Measurements from ENCODE around the gene DYNLT5. TPM values are rescaled to one million over a fixed set of nuclear protein-coding genes. Genes with fewer than 3 reads are reported as not detected.
A peak's percentile ranks its signal among the peaks of the same experiment; 100 is the strongest.

Gene DYNLT5
- total RNA-seq, 1 experiment from 2014 or later = 0.83 TPM

DNA sequence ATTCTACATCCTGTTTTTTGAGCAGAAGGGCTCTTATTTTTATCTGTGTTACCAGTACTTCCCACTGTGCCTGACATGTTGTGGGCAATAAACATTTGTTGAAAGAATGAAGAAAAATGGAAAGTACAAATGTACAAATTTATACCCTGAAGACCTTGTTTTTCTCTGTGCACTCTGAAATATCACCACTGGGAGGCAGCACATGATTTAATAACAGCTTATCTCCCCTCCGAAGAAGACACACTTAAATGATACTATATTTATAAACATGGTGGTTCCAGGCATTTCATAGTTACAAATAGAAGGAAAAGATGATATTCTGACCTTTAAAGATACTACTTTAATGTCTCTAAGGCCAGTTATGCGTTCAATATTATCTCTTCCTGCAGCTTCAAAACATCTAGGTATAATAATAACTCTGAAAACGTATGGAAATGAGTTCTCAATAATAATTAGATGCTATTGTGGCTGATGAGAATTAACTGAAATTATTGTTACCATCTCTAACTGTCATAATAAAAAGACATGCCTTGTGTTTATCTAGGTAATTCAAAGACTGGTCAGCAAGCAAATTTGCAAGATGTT, 12.8 kb downstream of the DYNLT5 start:
- Histone ChIP-seq H3K9me3 (ENCODE audit: control insufficient read depth, low read depth, low read length) (no peaks in the 10 kb centered on the region), H2AFZ (ENCODE audit: low read length) (no peak overlapping the region), H4K20me1 (ENCODE audit: control insufficient read depth, insufficient read depth, insufficient read length) (no peaks in the 10 kb centered on the region), H3K18ac (ENCODE audit: insufficient read length, low read depth, low read length) (no peak overlapping the region), H2AK5ac (ENCODE audit: insufficient read length, low read length) (no peak overlapping the region), H3K23ac (ENCODE audit: insufficient read length, low read depth, low read length) (no peak overlapping the region), H3K4me1 (ENCODE audit: insufficient read depth, low read length) (no peaks in the 10 kb centered on the region), H3T11ph (ENCODE audit: low read length) (no peak overlapping the region), H3K9ac (ENCODE audit: extremely low read depth, insufficient read length, low read length) (no peak overlapping the region), H3K4ac (ENCODE audit: low read depth, low read length) (no peak overlapping the region), H3K4me2 (ENCODE audit: insufficient read depth, insufficient read length, low read length) (no peak overlapping the region), H3K79me1 (ENCODE audit: insufficient read depth, low read depth, low read length, poor library complexity, severe bottlenecking) (no peaks in the 10 kb centered on the region), H2BK15ac (ENCODE audit: low read depth, low read length) (no peak overlapping the region), H4K91ac (ENCODE audit: insufficient read length, low read depth, low read length) (no peak overlapping the region), H3K79me2 (ENCODE audit: insufficient read depth, low read length) (no peaks in the 10 kb centered on the region), H4K5ac (ENCODE audit: insufficient read length, low read depth, low read length) (no peak overlapping the region), H2BK5ac (ENCODE audit: insufficient read length, low read length) (no peak overlapping the region), H2BK12ac (ENCODE audit: insufficient read length, low read depth, low read length) (no peak overlapping the region), H2BK120ac (ENCODE audit: low read depth, low read length, poor library complexity, severe bottlenecking) (no peak overlapping the region), H3K23me2 (ENCODE audit: insufficient read length, low read depth, low read length, poor library complexity, severe bottlenecking) (no peaks in the 10 kb centered on the region), H4K8ac (replicated peaks; ENCODE audit: insufficient read length, low read depth, low read length) (no peak overlapping the region), H2BK20ac (ENCODE audit: low read depth, low read length, poor library complexity, severe bottlenecking) (no peak overlapping the region), H3K27me3 (ENCODE audit: insufficient read depth, low read length) (no peaks in the 10 kb centered on the region), H3K56ac (ENCODE audit: insufficient read length, low read depth, low read length) (no peak overlapping the region), H3K27ac (ENCODE audit: insufficient read length, low read depth, low read length) (no peak overlapping the region), H3K14ac (ENCODE audit: insufficient read depth, low read length) (no peak overlapping the region)
- Mint-ChIP-seq H3K27me3 (ENCODE audit: low read depth) (no peaks in the 10 kb centered on the region), H3K36me3 (ENCODE audit: insufficient read depth in 1 of 3, low read depth in 3 of 3) (no peaks in the 10 kb centered on the region; a peak in 1 of 7 replicates), H3K9me3 (peaks cover 2 to 5% of the 10 kb centered on the region in 2 experiments; a peak in 3 of 5 replicates), H3K4me3 (no peak overlapping the region), H3K27ac (no peak overlapping the region), H3K4me1 (no peaks in the 10 kb centered on the region)
- WGBS (ENCODE audit: extremely low coverage, insufficient read length, low lambda C conversion rate) = no CpG with 5 or more reads among the region's 3 CpGs
- TF ChIP-seq, protein P1, sequence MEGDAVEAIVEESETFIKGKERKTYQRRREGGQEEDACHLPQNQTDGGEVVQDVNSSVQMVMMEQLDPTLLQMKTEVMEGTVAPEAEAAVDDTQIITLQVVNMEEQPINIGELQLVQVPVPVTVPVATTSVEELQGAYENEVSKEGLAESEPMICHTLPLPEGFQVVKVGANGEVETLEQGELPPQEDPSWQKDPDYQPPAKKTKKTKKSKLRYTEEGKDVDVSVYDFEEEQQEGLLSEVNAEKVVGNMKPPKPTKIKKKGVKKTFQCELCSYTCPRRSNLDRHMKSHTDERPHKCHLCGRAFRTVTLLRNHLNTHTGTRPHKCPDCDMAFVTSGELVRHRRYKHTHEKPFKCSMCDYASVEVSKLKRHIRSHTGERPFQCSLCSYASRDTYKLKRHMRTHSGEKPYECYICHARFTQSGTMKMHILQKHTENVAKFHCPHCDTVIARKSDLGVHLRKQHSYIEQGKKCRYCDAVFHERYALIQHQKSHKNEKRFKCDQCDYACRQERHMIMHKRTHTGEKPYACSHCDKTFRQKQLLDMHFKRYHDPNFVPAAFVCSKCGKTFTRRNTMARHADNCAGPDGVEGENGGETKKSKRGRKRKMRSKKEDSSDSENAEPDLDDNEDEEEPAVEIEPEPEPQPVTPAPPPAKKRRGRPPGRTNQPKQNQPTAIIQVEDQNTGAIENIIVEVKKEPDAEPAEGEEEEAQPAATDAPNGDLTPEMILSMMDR (conservative IDR thresholded peaks at IDR 0.05) = peak; percentile 82
- DNase-seq = no peak
